ENCODE data around the gene MDN1. TPM values are rescaled to one million over a fixed set of nuclear protein-coding genes. Genes with fewer than 3 reads are reported as not detected.

The MDN1 gene
- total and polyA plus RNA-seq, 2 donors (not counting 1 experiment from before 2014, with no cell fraction given): 16.5 to 59.5 TPM

GRCh38 chr6:89706121-89706520 lies 113.5 kb downstream of the MDN1 start:
- no peaks in the 10 kb centered on the region for H3K4me1 Mint-ChIP-seq
- H3K4me1 ChIP-seq (ENCODE audit: control insufficient read depth in 2 of 2, insufficient read depth in 2 of 2, low read length in 2 of 2): no peaks in the 10 kb centered on the region
- no peaks in the 10 kb centered on the region for H4K20me1 ChIP-seq (ENCODE audit: control insufficient read depth, insufficient read depth, low read length, poor library complexity, severe bottlenecking)
- POLR2A ChIA-PET: no interaction called here
- DNase-seq (no peak), ATAC-seq (ENCODE audit: low read depth) (no peak)
- CTCF ChIA-PET: no interaction called here
- H3K9me3 Mint-ChIP-seq (ENCODE audit: insufficient read depth): no peaks in the 10 kb centered on the region
- no peak overlapping the region for H3K4me3 ChIP-seq (ENCODE audit: control extremely low read depth in 1 of 5, extremely low read depth in 1 of 5, insufficient read depth in 1 of 5, low read depth in 2 of 5, low read length in 4 of 5)
- H2AFZ ChIP-seq (ENCODE audit: insufficient read depth, low read depth, low read length, poor library complexity, severe bottlenecking): no peak overlapping the region
- H3K9ac ChIP-seq (ENCODE audit: low read length): no peak overlapping the region
- H3K36me3 ChIP-seq (replicated peaks in 1 of 2; ENCODE audit: control extremely low read depth in 1 of 2, control insufficient read depth in 1 of 2, extremely low read depth in 1 of 2, insufficient read depth in 2 of 2, low read length in 1 of 2): peaks cover 3 to 71% of the 10 kb centered on the region in 2 experiments
- intact Hi-C loops (cut with micrococcal nuclease): no loop called here
- no peaks in the 10 kb centered on the region for H3K27me3 ChIP-seq (replicated peaks in 1 of 4; ENCODE audit: control extremely low read depth in 1 of 4, control insufficient read depth in 3 of 4, insufficient read depth in 4 of 4, low read length in 3 of 4)
- TF ChIP-seq CTCF (IDR thresholded peaks at IDR 0.05) (no peak), EZH2 (IDR thresholded peaks at IDR 0.05; ENCODE audit: borderline replicate concordance, insufficient read depth, low read depth, low read length, poor library complexity, severe bottlenecking) (no peak)
- no peak overlapping the region for H3K4me3 Mint-ChIP-seq
- H3K9me3 ChIP-seq (ENCODE audit: control extremely low read depth in 1 of 3, control insufficient read depth in 2 of 3, insufficient read depth in 1 of 3, low read length in 2 of 3): no peaks in the 10 kb centered on the region
- no peaks in the 10 kb centered on the region for H3K27me3 Mint-ChIP-seq
- no peaks in the 10 kb centered on the region for H3K79me2 ChIP-seq (ENCODE audit: control insufficient read depth, insufficient read depth, low read length)
- H3K4me2 ChIP-seq (replicated peaks; ENCODE audit: low read depth, low read length, poor library complexity, severe bottlenecking): no peak overlapping the region
- H3K27ac Mint-ChIP-seq: no peak overlapping the region
- no peak overlapping the region for H3K27ac ChIP-seq (ENCODE audit: low read length in 2 of 2)

- no peak overlapping the region for H3K4me2 ChIP-seq (replicated peaks; ENCODE audit: low read depth, low read length, poor library complexity, severe bottlenecking)
- H3K36me3 ChIP-seq (replicated peaks in 1 of 2; ENCODE audit: control extremely low read depth in 1 of 2, control insufficient read depth in 1 of 2, extremely low read depth in 1 of 2, insufficient read depth in 2 of 2, low read length in 1 of 2): peaks cover 0 to 64% of the 10 kb centered on the region in 2 experiments
- H3K27ac ChIP-seq (ENCODE audit: low read length in 2 of 2): no peak overlapping the region
- WGBS (ENCODE audit: insufficient coverage): no CpG with 5 or more reads among the region's 1 CpG
- DNase-seq (no peak), ATAC-seq (ENCODE audit: low read depth) (no peak)
- H3K4me3 ChIP-seq (ENCODE audit: control extremely low read depth in 1 of 5, extremely low read depth in 1 of 5, insufficient read depth in 1 of 5, low read depth in 2 of 5, low read length in 4 of 5): no peak overlapping the region
- no peaks in the 10 kb centered on the region for H3K79me2 ChIP-seq (ENCODE audit: control insufficient read depth, insufficient read depth, low read length)
- Mint-ChIP-seq H3K27me3 (no peaks in the 10 kb centered on the region), H3K4me1 (no peaks in the 10 kb centered on the region), H3K9me3 (ENCODE audit: insufficient read depth) (no peaks in the 10 kb centered on the region), H3K4me3 (no peak overlapping the region), H3K27ac (no peak overlapping the region)
- no peaks in the 10 kb centered on the region for H3K27me3 ChIP-seq (replicated peaks in 1 of 4; ENCODE audit: control extremely low read depth in 1 of 4, control insufficient read depth in 3 of 4, insufficient read depth in 4 of 4, low read length in 3 of 4)
- ChIA-PET POLR2A (no interaction called here), CTCF (no interaction called here)
- H2AFZ ChIP-seq (ENCODE audit: insufficient read depth, low read depth, low read length, poor library complexity, severe bottlenecking): no peak overlapping the region
- intact Hi-C loops (cut with micrococcal nuclease): no loop called here
- no peaks in the 10 kb centered on the region for H3K4me1 ChIP-seq (ENCODE audit: control insufficient read depth in 2 of 2, insufficient read depth in 2 of 2, low read length in 2 of 2)
- no peaks in the 10 kb centered on the region for H3K9me3 ChIP-seq (ENCODE audit: control extremely low read depth in 1 of 3, control insufficient read depth in 2 of 3, insufficient read depth in 1 of 3, low read length in 2 of 3)
- H3K9ac ChIP-seq (ENCODE audit: low read length): no peak overlapping the region
- H4K20me1 ChIP-seq (ENCODE audit: control insufficient read depth, insufficient read depth, low read length, poor library complexity, severe bottlenecking): no peaks in the 10 kb centered on the region
- TF ChIP-seq CTCF (IDR thresholded peaks at IDR 0.05) (no peak), EZH2 (IDR thresholded peaks at IDR 0.05; ENCODE audit: borderline replicate concordance, insufficient read depth, low read depth, low read length, poor library complexity, severe bottlenecking) (no peak)
Observed at GRCh38 chr6:89703292-89703691, 116.3 kb downstream of the MDN1 start.
